Nasal cavity respiratory epithelium epithelial cell of viscerocranial mucosa (primary cell): Measurements from ENCODE around the gene MRPL27. TPM values are rescaled to one million over a fixed set of nuclear protein-coding genes. Genes with fewer than 3 reads are reported as not detected.

Experiments used
- total RNA-seq: library from RNA; depleted of rRNA; stranded (reverse); fragments of >200 nt; gene quantifications from 2 replicates; pipeline ENCODE4 v1.2.3, GENCODE V29; 2014

Gene MRPL27
- total RNA-seq = 36.1 and 78.3 TPM in 2 replicates

GRCh38 chr17:50372758-50373556 is at the start of gene MRPL27, which contains the start of gene EME1:
Gene MRPL27, minus strand, starts transcription at chr17:50373184. Its CDS starts 14 bp downstream, at chr17:50373170.
Gene EME1, plus strand, starts transcription at chr17:50373229. Its CDS starts 1,980 bp downstream, at chr17:50375209.

GRCh38 chr17:50397111-50397918 is 24.3 kb upstream of the MRPL27 start, which contains the start of gene LRRC59:
Gene LRRC59, minus strand, starts transcription at chr17:50397523. Its CDS starts 206 bp downstream, at chr17:50397317.

GRCh38 chr17:50345432-50346312 is 27.3 kb downstream of the MRPL27 start, which contains the start of gene XYLT2:
Gene XYLT2, plus strand, starts transcription at chr17:50346126. Its CDS starts 15 bp downstream, at chr17:50346141.

Other genes starting within 250 kb of the MRPL27 start
- gene SAMD14, start 243.0 kb downstream of the MRPL27 start, total RNA-seq = 0.28 TPM in 1 of 2 replicates, not detected in the other
- gene PPP1R9B, start 222.5 kb downstream of the MRPL27 start, total RNA-seq = 15.7 and 41.1 TPM in 2 replicates
- 0.28 TPM in 1 of 2 replicates, not detected in the other for gene SGCA, start 207.2 kb downstream of the MRPL27 start, total RNA-seq
- 11.3 and 73.1 TPM in 2 replicates for gene COL1A1, start 171.6 kb downstream of the MRPL27 start, total RNA-seq
- gene TMEM92, start 98.7 kb downstream of the MRPL27 start, total RNA-seq = 0.34 and 1.8 TPM in 2 replicates
- 27.0 and 48.4 TPM in 2 replicates for gene XYLT2, start 27.1 kb downstream of the MRPL27 start, total RNA-seq
- gene EME1, start within 50 bp of the MRPL27 start, total RNA-seq = 0.14 and 0.68 TPM in 2 replicates
- gene LRRC59, start 24.3 kb upstream of the MRPL27 start, total RNA-seq = 210 and 309 TPM in 2 replicates
- 14.4 and 37.2 TPM in 2 replicates for gene ACSF2, start 53.0 kb upstream of the MRPL27 start, total RNA-seq
- gene CHAD, start 95.7 kb upstream of the MRPL27 start, total RNA-seq = not detected in 2 replicates
- gene RSAD1, start 105.7 kb upstream of the MRPL27 start, total RNA-seq = 12.1 and 21.2 TPM in 2 replicates
- gene MYCBPAP, start 135.3 kb upstream of the MRPL27 start, total RNA-seq = under 0.01 and 0.28 TPM in 2 replicates
- 4.1 and 20.9 TPM in 2 replicates for gene EPN3, start 159.6 kb upstream of the MRPL27 start, total RNA-seq
- gene SPATA20, start 174.0 kb upstream of the MRPL27 start, total RNA-seq = 18.5 and 27.8 TPM in 2 replicates
- gene CACNA1G, start 187.5 kb upstream of the MRPL27 start, total RNA-seq = not detected in 2 replicates